Fibroblast of lung (primary cell): ENCODE measurements around the gene UBD. TPM values are rescaled to one million over a fixed set of nuclear protein-coding genes. Genes with fewer than 3 reads are reported as not detected.

Experiments
- DNase-seq, 2 donors: peaks; one replicate each; pipeline versions ENCODE4 v3.0.0 to v3.0.0-alpha.2; 2010; ENCODE audit warnings: low read depth in 2 of 2
- H2AFZ ChIP-seq: 2 replicates; pipeline ENCODE4 v1.5.1; 2012; ENCODE audit warnings: low read length, control low read depth, inconsistent platforms
- H3K27ac ChIP-seq: 2 replicates; pipeline ENCODE4 v1.5.1; 2011; ENCODE audit warnings: low read length, control low read depth; ENCODE audit not compliant: insufficient read depth
- H3K27me3 ChIP-seq: 2 replicates; pipeline ENCODE4 v1.5.1; 2011; ENCODE audit warnings: mild to moderate bottlenecking, low read length; ENCODE audit not compliant: control insufficient read depth, insufficient read depth
- H3K36me3 ChIP-seq: 2 replicates; pipeline ENCODE4 v1.5.1; 2011; ENCODE audit warnings: low read length; ENCODE audit not compliant: control insufficient read depth, insufficient read depth
- H3K4me1 ChIP-seq: 2 replicates; pipeline ENCODE4 v1.5.1; 2011; ENCODE audit warnings: low read length; ENCODE audit not compliant: control insufficient read depth, insufficient read depth; ENCODE audit errors: extremely low read depth
- H3K4me2 ChIP-seq: 2 replicates; pipeline ENCODE4 v1.5.1; 2011; ENCODE audit warnings: low read length, control low read depth; ENCODE audit not compliant: insufficient read depth; ENCODE audit errors: extremely low read depth
- H3K4me3 ChIP-seq, 4 experiments: fragments of 200-600 bp in 1 of 4; sonication (generic) in 1 of 4; replicated peaks in 1 of 4; 2 replicates each; pipeline ENCODE4 v1.5.1; 2011 to 2016; ENCODE audit warnings: low read length in 4 of 4, low read depth in 3 of 4, mild to moderate bottlenecking in 3 of 4, control low read depth in 2 of 4, inconsistent platforms in 1 of 4, mixed read lengths in 1 of 4; ENCODE audit not compliant: insufficient read depth in 1 of 4; ENCODE audit errors: control extremely low read depth in 1 of 4
- H3K79me2 ChIP-seq: 2 replicates; pipeline ENCODE4 v1.5.1; 2012; ENCODE audit warnings: mild to moderate bottlenecking, low read length, inconsistent platforms; ENCODE audit not compliant: control insufficient read depth, insufficient read depth
- H3K9ac ChIP-seq: 2 replicates; pipeline ENCODE4 v1.5.1; 2011; ENCODE audit warnings: mild to moderate bottlenecking, low read length, control low read depth; ENCODE audit not compliant: insufficient read depth
- H3K9me3 ChIP-seq: 2 replicates; pipeline ENCODE4 v1.5.1; 2012; ENCODE audit warnings: low read depth, low read length; ENCODE audit not compliant: control insufficient read depth, insufficient read depth
- H4K20me1 ChIP-seq: 2 replicates; pipeline ENCODE4 v1.5.1; 2011; ENCODE audit warnings: low read length; ENCODE audit not compliant: control insufficient read depth, insufficient read depth; ENCODE audit errors: extremely low read depth
- EZH2 ChIP-seq: IDR thresholded peaks from 2 replicates; pipeline ENCODE4 v1.5.1; 2012; ENCODE audit warnings: low read length, control low read depth, mild to moderate bottlenecking; ENCODE audit errors: missing control alignments
- polyA plus RNA-seq, 2 donors: library from polyadenylated mRNA; depleted of rRNA in 1 of 2; stranded (reverse) in 1 of 2; unstranded in 1 of 2; fragments of >200 nt; gene quantifications; 2 replicates each; pipeline ENCODE4 v1.2.1, GENCODE V29; 2011 to 2012; ENCODE audit warnings: missing spikeins in 1 of 2
- total RNA-seq: library from RNA; depleted of rRNA; stranded (reverse); fragments of >200 nt; gene quantifications from 2 replicates; pipeline ENCODE4 v1.2.1, GENCODE V29; 2014
- TF ChIP-seq, protein P1 (sequence below), 2 donors: IDR thresholded peaks in 1 of 2; conservative IDR thresholded peaks in 1 of 2; 1 replicate in 1 of 2; 2 replicates in 1 of 2; pipeline ENCODE4 v1.5.1; 2011 to 2012; ENCODE audit warnings: low read length in 2 of 2, control low read depth in 1 of 2, inconsistent platforms in 1 of 2, low read depth in 1 of 2, mild to moderate bottlenecking in 1 of 2

Gene UBD
- total and polyA plus RNA-seq, 2 donors (not counting 1 experiment from before 2014, with no cell fraction given) = 0.06 TPM; not detected in 1

DNA sequence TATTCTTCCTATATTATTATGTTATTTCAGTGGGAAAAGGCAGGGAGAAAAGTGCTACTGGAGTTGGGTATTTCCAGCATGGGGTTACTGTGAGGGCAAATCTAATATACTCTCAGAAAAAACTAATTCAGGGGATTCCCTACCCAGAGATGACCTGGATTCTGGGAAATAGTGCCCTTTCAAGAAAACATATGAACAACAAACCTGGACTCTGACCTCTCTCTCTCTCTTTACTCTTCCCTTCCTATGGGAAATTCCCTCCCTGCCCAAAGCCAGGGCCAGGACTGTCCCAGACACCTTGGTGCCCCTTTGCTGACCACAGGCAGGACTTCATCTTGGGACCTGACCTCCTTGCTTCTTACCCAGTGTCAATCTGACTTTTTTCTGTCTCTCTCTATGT is 1.6 kb upstream of the UBD start:
- Histone ChIP-seq H4K20me1 (no peaks in the 10 kb centered on the region), H3K4me3 (no peak overlapping the region)
- DNase-seq = no peak

DNA sequence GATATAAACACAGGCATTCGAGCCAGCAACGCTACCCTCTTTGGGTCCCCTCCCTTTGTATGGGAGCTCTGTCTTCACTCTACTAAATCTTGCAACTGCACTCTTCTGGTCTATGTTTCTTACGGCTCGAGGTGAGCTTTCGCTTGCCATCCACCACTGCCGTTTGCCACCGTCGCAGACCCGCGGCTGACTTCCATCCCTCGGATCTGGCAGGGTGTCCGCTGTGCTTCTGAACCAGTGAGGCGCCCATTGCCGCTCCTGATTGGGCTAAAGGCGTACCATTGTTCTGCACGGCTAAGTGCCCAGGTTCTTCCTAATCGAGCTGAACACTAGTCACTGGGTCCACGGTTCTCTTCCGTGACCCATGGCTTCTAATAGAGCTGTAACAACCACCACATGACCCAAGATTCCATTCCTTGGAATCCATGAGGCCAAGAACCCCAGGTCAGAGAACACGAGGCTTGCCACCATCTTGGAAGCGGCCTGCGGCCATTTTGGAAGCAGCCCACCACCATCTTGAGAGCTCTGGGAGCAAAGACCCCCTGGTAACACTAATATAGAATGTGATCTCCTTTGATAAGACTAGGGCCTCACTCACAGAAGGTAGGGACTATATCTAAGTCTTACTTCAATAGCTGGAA is 973 bp downstream of the UBD start:
- Histone ChIP-seq H3K9ac (no peak overlapping the region), H3K4me3 (no peak overlapping the region), H3K9me3 (no peaks in the 10 kb centered on the region), H4K20me1 (no peaks in the 10 kb centered on the region), H3K27ac (no peak overlapping the region), H3K79me2 (no peaks in the 10 kb centered on the region), H2AFZ (no peak overlapping the region), H3K36me3 (no peaks in the 10 kb centered on the region), H3K4me1 (no peaks in the 10 kb centered on the region), H3K27me3 (peaks cover 10% of the 10 kb centered on the region), H3K4me2 (no peak overlapping the region)
- DNase-seq = no peak
- TF ChIP-seq, protein P1, sequence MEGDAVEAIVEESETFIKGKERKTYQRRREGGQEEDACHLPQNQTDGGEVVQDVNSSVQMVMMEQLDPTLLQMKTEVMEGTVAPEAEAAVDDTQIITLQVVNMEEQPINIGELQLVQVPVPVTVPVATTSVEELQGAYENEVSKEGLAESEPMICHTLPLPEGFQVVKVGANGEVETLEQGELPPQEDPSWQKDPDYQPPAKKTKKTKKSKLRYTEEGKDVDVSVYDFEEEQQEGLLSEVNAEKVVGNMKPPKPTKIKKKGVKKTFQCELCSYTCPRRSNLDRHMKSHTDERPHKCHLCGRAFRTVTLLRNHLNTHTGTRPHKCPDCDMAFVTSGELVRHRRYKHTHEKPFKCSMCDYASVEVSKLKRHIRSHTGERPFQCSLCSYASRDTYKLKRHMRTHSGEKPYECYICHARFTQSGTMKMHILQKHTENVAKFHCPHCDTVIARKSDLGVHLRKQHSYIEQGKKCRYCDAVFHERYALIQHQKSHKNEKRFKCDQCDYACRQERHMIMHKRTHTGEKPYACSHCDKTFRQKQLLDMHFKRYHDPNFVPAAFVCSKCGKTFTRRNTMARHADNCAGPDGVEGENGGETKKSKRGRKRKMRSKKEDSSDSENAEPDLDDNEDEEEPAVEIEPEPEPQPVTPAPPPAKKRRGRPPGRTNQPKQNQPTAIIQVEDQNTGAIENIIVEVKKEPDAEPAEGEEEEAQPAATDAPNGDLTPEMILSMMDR (conservative IDR thresholded peaks at IDR 0.05 in 1 of 2, IDR thresholded peaks at IDR 0.05 in 1 of 2; ENCODE audit: low read depth in 1 of 2, low read length in 2 of 2) = no peak
- no peak for TF ChIP-seq EZH2

More for the DNA sequence above, 1.6 kb upstream of the UBD start:
- Histone ChIP-seq H3K79me2 (no peaks in the 10 kb centered on the region), H3K9ac (no peak overlapping the region), H3K36me3 (no peaks in the 10 kb centered on the region), H3K27ac (no peak overlapping the region), H3K4me2 (no peak overlapping the region), H3K4me1 (no peaks in the 10 kb centered on the region), H3K9me3 (no peaks in the 10 kb centered on the region), H2AFZ (no peak overlapping the region), H3K27me3 (no peaks in the 10 kb centered on the region)
- TF ChIP-seq EZH2 = no peak
- TF ChIP-seq, protein P1 (conservative IDR thresholded peaks at IDR 0.05 in 1 of 2, IDR thresholded peaks at IDR 0.05 in 1 of 2; ENCODE audit: low read depth in 1 of 2, low read length in 2 of 2) = no peak

DNA sequence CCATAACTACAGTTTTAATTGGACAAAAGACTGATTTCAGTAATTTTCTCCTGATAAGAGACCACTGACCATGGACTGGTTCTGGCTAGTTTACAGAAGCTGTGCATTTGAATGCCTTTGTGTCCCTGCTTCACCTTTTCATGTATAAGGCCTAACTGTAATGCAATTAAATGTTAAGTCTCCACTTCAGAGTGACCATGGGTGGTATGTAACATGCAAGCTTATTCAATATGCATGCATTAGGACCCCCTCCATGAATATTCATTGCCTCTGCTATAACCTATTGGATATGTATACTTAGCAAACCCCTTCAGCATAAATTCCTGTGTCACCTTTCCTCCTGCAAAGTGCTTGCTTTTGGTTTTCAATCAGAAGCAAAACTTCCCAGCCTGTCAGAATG is 2.2 kb downstream of the UBD start:
- Histone ChIP-seq H3K9me3 (no peaks in the 10 kb centered on the region), H3K79me2 (no peaks in the 10 kb centered on the region), H3K4me2 (no peak overlapping the region), H3K4me3 (no peak overlapping the region), H4K20me1 (no peaks in the 10 kb centered on the region), H3K4me1 (no peaks in the 10 kb centered on the region), H3K36me3 (no peaks in the 10 kb centered on the region), H2AFZ (no peak overlapping the region), H3K9ac (no peak overlapping the region), H3K27me3 (peaks cover 17% of the 10 kb centered on the region), H3K27ac (no peak overlapping the region)
- TF ChIP-seq EZH2 = no peak
- TF ChIP-seq, protein P1 (conservative IDR thresholded peaks at IDR 0.05 in 1 of 2, IDR thresholded peaks at IDR 0.05 in 1 of 2; ENCODE audit: low read depth in 1 of 2, low read length in 2 of 2) = no peak
- DNase-seq = no peak
